GM12872 (cell line): ENCODE data around the gene C20orf173.

Source experiments
- TF ChIP-seq, protein P1 (sequence below): IDR thresholded peaks from 3 replicates; pipeline ENCODE4 v1.5.1; 2011; ENCODE audit warnings: low read depth, mild to moderate bottlenecking, low read length, moderate library complexity; ENCODE audit not compliant: insufficient read depth

Gene C20orf173

DNA sequence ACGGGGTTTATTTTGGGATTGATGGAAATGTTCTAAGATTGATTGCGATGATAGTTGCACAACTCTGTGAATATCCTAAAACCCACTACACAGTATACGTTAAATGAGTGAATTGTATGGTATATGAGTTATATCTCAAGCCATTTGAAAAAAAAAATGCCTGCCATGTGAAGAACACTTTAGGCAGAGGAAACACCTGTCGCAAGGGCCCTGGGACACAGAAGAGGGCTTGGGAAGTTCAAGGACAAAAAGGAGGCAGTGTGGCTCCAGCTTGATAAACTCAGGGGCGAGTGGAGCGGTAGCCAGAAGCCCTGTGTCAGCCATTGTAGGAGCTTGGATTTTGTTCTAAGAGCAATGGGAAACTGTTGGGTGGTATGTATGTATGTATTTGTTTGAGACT lies 37.1 kb downstream of the C20orf173 start:
- TF ChIP-seq, protein P1, sequence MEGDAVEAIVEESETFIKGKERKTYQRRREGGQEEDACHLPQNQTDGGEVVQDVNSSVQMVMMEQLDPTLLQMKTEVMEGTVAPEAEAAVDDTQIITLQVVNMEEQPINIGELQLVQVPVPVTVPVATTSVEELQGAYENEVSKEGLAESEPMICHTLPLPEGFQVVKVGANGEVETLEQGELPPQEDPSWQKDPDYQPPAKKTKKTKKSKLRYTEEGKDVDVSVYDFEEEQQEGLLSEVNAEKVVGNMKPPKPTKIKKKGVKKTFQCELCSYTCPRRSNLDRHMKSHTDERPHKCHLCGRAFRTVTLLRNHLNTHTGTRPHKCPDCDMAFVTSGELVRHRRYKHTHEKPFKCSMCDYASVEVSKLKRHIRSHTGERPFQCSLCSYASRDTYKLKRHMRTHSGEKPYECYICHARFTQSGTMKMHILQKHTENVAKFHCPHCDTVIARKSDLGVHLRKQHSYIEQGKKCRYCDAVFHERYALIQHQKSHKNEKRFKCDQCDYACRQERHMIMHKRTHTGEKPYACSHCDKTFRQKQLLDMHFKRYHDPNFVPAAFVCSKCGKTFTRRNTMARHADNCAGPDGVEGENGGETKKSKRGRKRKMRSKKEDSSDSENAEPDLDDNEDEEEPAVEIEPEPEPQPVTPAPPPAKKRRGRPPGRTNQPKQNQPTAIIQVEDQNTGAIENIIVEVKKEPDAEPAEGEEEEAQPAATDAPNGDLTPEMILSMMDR, result no peak

DNA sequence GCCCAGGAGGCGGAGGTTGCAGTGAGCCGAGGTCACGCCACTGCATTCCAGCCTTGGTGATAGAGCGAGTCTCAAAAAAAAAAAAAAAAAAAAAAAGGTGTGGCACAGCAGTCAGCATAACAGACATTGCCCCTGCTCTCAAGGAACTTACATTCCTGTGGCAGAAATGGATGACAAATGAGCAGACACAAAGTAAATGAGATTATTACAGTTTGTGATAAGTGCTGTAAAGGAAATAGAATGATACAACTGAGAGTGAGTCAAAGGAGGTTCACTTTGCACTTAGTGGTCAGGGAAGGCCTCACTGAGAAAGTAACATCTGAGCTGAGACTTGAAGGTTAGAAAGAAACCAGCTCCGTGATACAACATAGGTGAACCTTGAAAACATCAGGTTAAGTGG lies 37.6 kb downstream of the C20orf173 start:
- TF ChIP-seq, protein P1, result no peak

DNA sequence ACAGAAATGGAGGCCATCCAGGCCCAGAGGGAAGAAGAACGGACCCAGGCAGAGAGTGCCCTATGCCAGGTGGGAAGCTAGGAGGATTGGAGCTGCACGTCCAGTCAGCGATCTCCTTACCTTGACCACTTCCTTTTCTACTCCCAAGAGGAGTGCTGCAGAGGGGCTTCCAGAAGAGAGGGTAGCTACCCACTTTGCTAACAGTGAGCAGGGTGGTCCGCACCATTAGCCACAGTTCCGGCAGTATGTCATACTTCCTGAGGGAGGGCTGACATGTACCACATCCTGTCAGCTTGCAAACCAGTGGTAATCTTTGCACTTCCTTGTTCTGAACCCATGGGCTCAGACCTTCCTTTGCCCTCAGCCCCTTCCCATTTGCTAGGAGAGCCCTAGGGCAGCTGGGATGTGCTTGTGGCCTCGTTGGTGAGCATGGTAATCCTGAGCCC lies 38.7 kb downstream of the C20orf173 start:
- TF ChIP-seq, protein P1, result no peak

DNA sequence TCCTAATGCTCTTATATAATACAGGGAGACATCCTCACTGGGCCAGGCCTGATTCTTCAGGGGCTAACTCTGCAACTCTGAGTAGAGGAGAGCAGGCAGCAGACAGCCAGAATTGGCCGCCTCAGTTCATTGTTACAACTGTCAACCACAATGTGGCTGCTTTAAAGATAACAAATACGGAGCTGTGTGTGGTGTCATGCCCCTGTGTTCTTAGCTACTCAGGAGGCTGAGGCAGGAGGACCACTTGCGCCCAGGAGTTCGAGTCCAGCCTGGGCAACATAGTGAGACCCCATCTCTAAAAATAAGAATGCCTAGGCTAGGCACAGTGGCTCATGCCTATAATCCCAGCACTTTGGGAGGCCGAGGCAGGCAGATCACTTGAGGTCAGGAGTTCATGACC lies 39.7 kb downstream of the C20orf173 start:
- TF ChIP-seq, protein P1, result no peak

DNA sequence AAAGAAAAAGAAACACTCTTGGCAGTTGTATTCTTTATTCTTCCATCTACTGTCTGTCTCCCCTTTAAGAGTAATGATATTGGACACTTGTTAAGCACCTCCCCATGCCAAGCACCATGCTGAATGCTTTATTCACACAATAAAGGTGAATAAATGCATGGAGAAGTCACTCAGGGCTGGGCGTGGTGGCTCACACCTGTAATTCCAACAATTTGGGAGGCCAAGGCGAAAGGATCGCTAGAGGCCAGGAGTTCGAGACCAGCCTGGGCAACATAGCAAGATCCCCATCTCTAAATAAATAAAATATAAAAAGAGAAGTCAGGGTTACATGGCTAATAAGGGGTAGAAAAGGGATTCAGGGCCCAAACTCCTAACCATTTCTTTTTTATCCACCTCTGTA lies 42.0 kb downstream of the C20orf173 start:
- TF ChIP-seq, protein P1, result no peak

DNA sequence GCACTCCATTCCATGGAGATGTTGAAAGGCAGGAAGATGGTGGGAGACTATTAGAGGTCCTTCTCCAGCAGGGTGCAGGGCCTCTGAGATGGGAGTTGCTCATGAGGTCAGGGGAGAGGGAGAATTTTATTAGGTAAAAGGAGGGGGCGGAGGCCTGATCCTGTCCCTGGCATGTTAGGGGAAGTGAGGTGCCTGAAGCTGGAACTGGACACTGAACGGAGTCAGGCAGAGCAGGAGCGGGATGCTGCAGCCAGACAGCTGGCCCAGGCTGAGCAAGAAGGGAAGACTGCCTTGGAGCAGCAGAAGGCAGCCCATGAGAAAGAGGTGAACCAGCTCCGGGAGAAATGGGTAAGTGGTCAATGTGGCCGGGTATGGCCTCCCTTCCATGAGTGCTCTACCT lies 49.7 kb downstream of the C20orf173 start:
- TF ChIP-seq, protein P1, result no peak

DNA sequence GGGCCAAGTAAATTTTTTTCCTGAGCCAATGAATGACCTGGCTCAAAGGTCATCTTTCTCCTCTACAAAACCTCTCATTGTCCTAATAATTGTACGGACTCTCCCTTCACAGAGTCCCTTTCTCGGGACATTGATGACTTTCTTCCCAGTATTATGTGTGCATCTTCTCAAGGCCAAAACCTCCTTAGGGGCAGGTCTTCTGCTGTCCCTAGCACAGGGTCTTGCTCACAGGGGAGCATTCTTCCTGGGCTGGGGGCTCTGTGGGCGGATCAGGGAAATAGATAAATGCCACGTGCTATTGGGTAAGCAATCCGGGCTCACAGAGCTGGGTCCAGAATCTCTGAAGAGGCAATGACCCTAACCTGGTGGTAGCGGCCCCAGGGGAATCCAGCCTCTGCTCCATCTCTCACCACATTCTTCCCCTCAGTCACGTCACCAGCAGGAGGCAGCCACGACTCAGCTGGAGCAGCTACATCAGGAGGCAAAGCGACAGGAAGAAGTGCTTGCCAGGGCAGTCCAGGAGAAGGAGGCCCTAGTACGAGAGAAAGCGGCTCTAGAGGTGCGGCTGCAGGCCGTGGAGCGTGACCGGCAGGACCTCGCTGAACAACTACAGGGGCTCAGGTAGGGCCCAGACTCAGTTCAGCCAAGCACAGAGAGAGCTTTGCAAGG lies 50.5 kb downstream of the C20orf173 start:
- TF ChIP-seq, protein P1, result peak; percentile 67
